ENCODE data around the gene PHKA2. TPM values are rescaled to one million over a fixed set of nuclear protein-coding genes. Genes with fewer than 3 reads are reported as not detected.

Gene PHKA2
- total RNA-seq, 6 experiments from 2014 or later: 48.9 to 114 (median 62.1) TPM

DNA sequence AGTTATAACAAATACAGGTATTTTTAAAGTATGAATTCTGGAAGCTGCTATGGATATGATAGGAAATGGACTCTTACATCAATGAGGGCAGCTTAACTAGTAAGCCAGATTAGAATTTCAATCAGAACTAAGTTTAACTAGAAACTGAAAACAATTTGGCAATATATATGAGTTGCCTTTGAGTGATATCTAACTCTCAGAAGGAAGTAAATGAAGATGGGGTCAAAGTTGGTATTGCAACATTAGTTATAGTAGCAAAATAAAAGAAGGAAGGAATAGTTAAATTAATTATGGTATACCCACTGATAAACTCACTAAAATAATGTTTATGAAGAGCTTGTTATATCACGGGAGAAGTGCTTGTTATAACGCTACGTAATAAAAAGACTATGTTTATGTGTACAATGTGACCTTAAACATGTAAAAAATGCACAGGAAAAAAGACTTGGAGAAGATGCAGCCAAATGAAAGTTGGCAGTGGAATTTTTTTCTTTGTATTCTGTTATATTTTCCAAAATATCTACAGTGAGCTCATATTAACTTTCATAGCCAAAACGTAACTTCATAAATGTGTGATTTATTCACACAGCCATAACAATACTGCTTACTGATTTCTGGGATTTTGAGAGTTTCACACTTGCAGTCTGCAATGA is 34.5 kb downstream of the PHKA2 start:
- DNase-seq: no peak

GRCh38 chrX:18946611-18947010 is 37.3 kb downstream of the PHKA2 start:
- WGBS (ENCODE audit: insufficient coverage, low coverage, low lambda C conversion rate, missing lambda C conversion rate): 86% methylated on average over 3 of the region's 4 CpGs
- H3K27me3 ChIP-seq: no peaks in the 10 kb centered on the region
- no peak for ATAC-seq
- H3K27ac ChIP-seq: no peak overlapping the region
- H3K4me3 ChIP-seq: no peak overlapping the region
- no peaks in the 10 kb centered on the region for H3K4me1 ChIP-seq
- peaks cover 0 to 8% (median 2%) of the 10 kb centered on the region in 4 donors for H3K36me3 ChIP-seq
- no peak for TF ChIP-seq CTCF (IDR thresholded peaks at IDR 0.05)
- no peak for TF ChIP-seq POLR2A (IDR thresholded peaks at IDR 0.05)
- no peak for DNase-seq
- intact Hi-C loops (cut with DNase I): no loop called here
- H3K9me3 ChIP-seq: no peaks in the 10 kb centered on the region

More for the DNA sequence above, 34.5 kb downstream of the PHKA2 start:
- Histone ChIP-seq H3K4me1 (no peaks in the 10 kb centered on the region), H3K36me3 (peaks cover 0 to 10% (median 4%) of the 10 kb centered on the region in 4 donors), H3K9me3 (no peaks in the 10 kb centered on the region), H3K27ac (no peak overlapping the region), H3K27me3 (no peaks in the 10 kb centered on the region), H3K4me3 (no peak overlapping the region)
- 64% methylated on average over 4 of the region's 4 CpGs for WGBS (ENCODE audit: insufficient coverage, low coverage, low lambda C conversion rate, missing lambda C conversion rate)
- TF ChIP-seq POLR2A (IDR thresholded peaks at IDR 0.05) (no peak), CTCF (IDR thresholded peaks at IDR 0.05) (no peak)
- ATAC-seq: peak in 1 of 4 donors; percentile 19
- intact Hi-C loops (cut with DNase I): no loop called here

- DNase-seq (no peak), ATAC-seq (no peak)
- intact Hi-C loops (cut with DNase I): no loop called here
- Histone ChIP-seq H3K27ac (no peak overlapping the region), H3K4me3 (no peak overlapping the region), H3K36me3 (peaks cover 0 to 5% (median 3%) of the 10 kb centered on the region in 4 donors), H3K27me3 (no peaks in the 10 kb centered on the region), H3K9me3 (no peaks in the 10 kb centered on the region), H3K4me1 (no peaks in the 10 kb centered on the region)
- 73% methylated on average over 4 of the region's 6 CpGs for WGBS (ENCODE audit: insufficient coverage, low coverage, low lambda C conversion rate, missing lambda C conversion rate)
- TF ChIP-seq CTCF (IDR thresholded peaks at IDR 0.05) (no peak), POLR2A (IDR thresholded peaks at IDR 0.05) (no peak)
Observed at GRCh38 chrX:18946157-18946556, 37.8 kb downstream of the PHKA2 start.

GRCh38 chrX:18945483-18945882 is 38.4 kb downstream of the PHKA2 start:
- WGBS (ENCODE audit: insufficient coverage, low coverage, low lambda C conversion rate, missing lambda C conversion rate): 36% methylated on average over 2 of the region's 2 CpGs
- Histone ChIP-seq H3K9me3 (no peaks in the 10 kb centered on the region), H3K27ac (no peak overlapping the region), H3K36me3 (peaks cover 0 to 6% (median 5%) of the 10 kb centered on the region in 4 donors), H3K4me3 (no peak overlapping the region), H3K27me3 (no peaks in the 10 kb centered on the region), H3K4me1 (no peaks in the 10 kb centered on the region)
- TF ChIP-seq CTCF (IDR thresholded peaks at IDR 0.05): no peak
- TF ChIP-seq POLR2A (IDR thresholded peaks at IDR 0.05): no peak
- peak in 2 of 4 donors; percentile 44 to 53 for ATAC-seq
- DNase-seq: no peak
- intact Hi-C loops (cut with DNase I): no loop called here

All from right lobe of liver (tissue), 6 donors.